Liver (tissue), 3 donors: ENCODE data around the gene ABCA4.
"Not testable (repeated sequence)": the region's sequence is repeated elsewhere in the genome, so short reads cannot be mapped to it uniquely, and the experiment has no call there.

ENCODE experiments used
- TAF1 ChIP-seq: conservative IDR thresholded peaks from 2 replicates; pipeline ENCODE4 v1.6.1; 2016; ENCODE audit warnings: antibody characterized with exemption, mild to moderate bottlenecking
- TF ChIP-seq, protein P1 (sequence below): fragments of 150-350 bp; IDR thresholded peaks from 2 replicates; pipeline ENCODE4 v1.5.1; 2017; ENCODE audit warnings: improper control_type of control experiment, low read depth, low read length; ENCODE audit not compliant: missing input control
- TF ChIP-seq, protein P2 (sequence below): IDR thresholded peaks from 2 replicates; pipeline ENCODE4 v1.6.1; 2016; ENCODE audit warnings: antibody characterized with exemption
- donor health status: healthy.
- donor health status: healthy.

GRCh38 chr1:93998532-93998931 is 122.4 kb downstream of the ABCA4 start:
- TF ChIP-seq, protein P1, sequence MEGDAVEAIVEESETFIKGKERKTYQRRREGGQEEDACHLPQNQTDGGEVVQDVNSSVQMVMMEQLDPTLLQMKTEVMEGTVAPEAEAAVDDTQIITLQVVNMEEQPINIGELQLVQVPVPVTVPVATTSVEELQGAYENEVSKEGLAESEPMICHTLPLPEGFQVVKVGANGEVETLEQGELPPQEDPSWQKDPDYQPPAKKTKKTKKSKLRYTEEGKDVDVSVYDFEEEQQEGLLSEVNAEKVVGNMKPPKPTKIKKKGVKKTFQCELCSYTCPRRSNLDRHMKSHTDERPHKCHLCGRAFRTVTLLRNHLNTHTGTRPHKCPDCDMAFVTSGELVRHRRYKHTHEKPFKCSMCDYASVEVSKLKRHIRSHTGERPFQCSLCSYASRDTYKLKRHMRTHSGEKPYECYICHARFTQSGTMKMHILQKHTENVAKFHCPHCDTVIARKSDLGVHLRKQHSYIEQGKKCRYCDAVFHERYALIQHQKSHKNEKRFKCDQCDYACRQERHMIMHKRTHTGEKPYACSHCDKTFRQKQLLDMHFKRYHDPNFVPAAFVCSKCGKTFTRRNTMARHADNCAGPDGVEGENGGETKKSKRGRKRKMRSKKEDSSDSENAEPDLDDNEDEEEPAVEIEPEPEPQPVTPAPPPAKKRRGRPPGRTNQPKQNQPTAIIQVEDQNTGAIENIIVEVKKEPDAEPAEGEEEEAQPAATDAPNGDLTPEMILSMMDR = not testable (repeated sequence)
- TF ChIP-seq, protein P2, sequence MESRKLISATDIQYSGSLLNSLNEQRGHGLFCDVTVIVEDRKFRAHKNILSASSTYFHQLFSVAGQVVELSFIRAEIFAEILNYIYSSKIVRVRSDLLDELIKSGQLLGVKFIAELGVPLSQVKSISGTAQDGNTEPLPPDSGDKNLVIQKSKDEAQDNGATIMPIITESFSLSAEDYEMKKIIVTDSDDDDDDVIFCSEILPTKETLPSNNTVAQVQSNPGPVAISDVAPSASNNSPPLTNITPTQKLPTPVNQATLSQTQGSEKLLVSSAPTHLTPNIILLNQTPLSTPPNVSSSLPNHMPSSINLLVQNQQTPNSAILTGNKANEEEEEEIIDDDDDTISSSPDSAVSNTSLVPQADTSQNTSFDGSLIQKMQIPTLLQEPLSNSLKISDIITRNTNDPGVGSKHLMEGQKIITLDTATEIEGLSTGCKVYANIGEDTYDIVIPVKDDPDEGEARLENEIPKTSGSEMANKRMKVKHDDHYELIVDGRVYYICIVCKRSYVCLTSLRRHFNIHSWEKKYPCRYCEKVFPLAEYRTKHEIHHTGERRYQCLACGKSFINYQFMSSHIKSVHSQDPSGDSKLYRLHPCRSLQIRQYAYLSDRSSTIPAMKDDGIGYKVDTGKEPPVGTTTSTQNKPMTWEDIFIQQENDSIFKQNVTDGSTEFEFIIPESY = not testable (repeated sequence)
- not testable (repeated sequence) for TF ChIP-seq TAF1
